ENCODE results near the gene GOT1. TPM values are rescaled to one million over a fixed set of nuclear protein-coding genes. Genes with fewer than 3 reads are reported as not detected.

The GOT1 gene
- polyA plus RNA-seq, 1 experiment: 34.5 TPM

DNA sequence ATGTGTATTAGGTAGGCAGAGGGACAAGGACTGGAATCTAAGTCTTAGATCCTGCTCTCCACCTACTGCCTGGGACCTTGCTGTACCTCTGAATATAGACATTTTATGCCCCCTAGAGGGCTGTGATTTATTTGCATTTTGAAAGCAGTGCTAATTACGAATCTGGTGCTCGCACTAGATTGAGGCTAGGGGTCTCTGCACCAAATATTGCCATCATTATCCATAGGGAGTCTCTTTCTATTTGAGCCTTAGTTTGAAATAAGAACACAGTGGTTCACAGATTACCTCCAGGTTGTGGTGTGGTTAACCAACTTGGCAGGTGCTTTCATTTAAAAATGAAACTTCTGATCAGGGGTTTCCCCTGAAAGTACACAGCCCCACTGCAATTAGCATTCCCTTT lies 59.4 kb downstream of the GOT1 start:
- Histone ChIP-seq H3K4me3 (ENCODE audit: low read depth, low read length) (no peak overlapping the region), H3K9me3 (ENCODE audit: control insufficient read depth, insufficient read depth, low read length) (no peaks in the 10 kb centered on the region), H3K27me3 (ENCODE audit: control insufficient read depth, insufficient read depth, low read length) (no peaks in the 10 kb centered on the region), H3K27ac (ENCODE audit: low read depth, low read length) (no peak overlapping the region)
- DNase-seq (ENCODE audit: low read depth, low spot score): no peak
- TF ChIP-seq CTCF (IDR thresholded peaks at IDR 0.05; ENCODE audit: low read depth, low read length): peak; percentile 38; the same call in 1 of the 2 replicates
- POLR2A ChIA-PET: no interaction called here
- CTCF ChIA-PET: interaction anchor here (0.5 kb wide), 1 partner anchor 962 kb away, joined by 4 read pairs; no protein-coding TSS in a partner anchor

- CTCF ChIA-PET: interaction anchor here (0.5 to 1.1 kb wide), 2 partner anchors 15 to 188 kb away, joined by 3 read pairs; no protein-coding TSS in a partner anchor
Observed at GRCh38 chr10:99369551-99369950, 60.9 kb downstream of the GOT1 start.

GRCh38 chr10:99369126-99369525 lies 61.3 kb downstream of the GOT1 start:
- ChIA-PET CTCF (interaction anchor here (0.5 to 1.1 kb wide), 2 partner anchors 14 to 188 kb away, joined by 3 read pairs; no protein-coding TSS in a partner anchor), POLR2A (no interaction called here)
- H3K4me3 ChIP-seq (ENCODE audit: low read depth, low read length): no peak overlapping the region
- DNase-seq (ENCODE audit: low read depth, low spot score): no peak
- H3K9me3 ChIP-seq (ENCODE audit: control insufficient read depth, insufficient read depth, low read length): no peaks in the 10 kb centered on the region
- no peak for TF ChIP-seq CTCF (IDR thresholded peaks at IDR 0.05; ENCODE audit: low read depth, low read length)
- no peaks in the 10 kb centered on the region for H3K27me3 ChIP-seq (ENCODE audit: control insufficient read depth, insufficient read depth, low read length)
- H3K27ac ChIP-seq (ENCODE audit: low read depth, low read length): no peak overlapping the region

More at GRCh38 chr10:99369551-99369950, 60.9 kb downstream of the GOT1 start:
- H3K9me3 ChIP-seq (ENCODE audit: control insufficient read depth, insufficient read depth, low read length): no peaks in the 10 kb centered on the region
- POLR2A ChIA-PET: no interaction called here
- no peak overlapping the region for H3K4me3 ChIP-seq (ENCODE audit: low read depth, low read length)
- H3K27me3 ChIP-seq (ENCODE audit: control insufficient read depth, insufficient read depth, low read length): no peaks in the 10 kb centered on the region
- no peak for DNase-seq (ENCODE audit: low read depth, low spot score)
- H3K27ac ChIP-seq (ENCODE audit: low read depth, low read length): no peak overlapping the region
- TF ChIP-seq CTCF (IDR thresholded peaks at IDR 0.05; ENCODE audit: low read depth, low read length): no peak

GRCh38 chr10:99368646-99369045 lies 61.8 kb downstream of the GOT1 start:
- ChIA-PET CTCF (interaction anchor here (1.1 kb wide), 1 partner anchor 14 kb away, joined by 3 read pairs; no protein-coding TSS in a partner anchor), POLR2A (no interaction called here)
- H3K9me3 ChIP-seq (ENCODE audit: control insufficient read depth, insufficient read depth, low read length): no peaks in the 10 kb centered on the region
- no peak overlapping the region for H3K27ac ChIP-seq (ENCODE audit: low read depth, low read length)
- H3K27me3 ChIP-seq (ENCODE audit: control insufficient read depth, insufficient read depth, low read length): no peaks in the 10 kb centered on the region
- no peak overlapping the region for H3K4me3 ChIP-seq (ENCODE audit: low read depth, low read length)
- TF ChIP-seq CTCF (IDR thresholded peaks at IDR 0.05; ENCODE audit: low read depth, low read length): no peak
- DNase-seq (ENCODE audit: low read depth, low spot score): no peak

GRCh38 chr10:99366666-99367065 lies 63.8 kb downstream of the GOT1 start:
- Histone ChIP-seq H3K9me3 (ENCODE audit: control insufficient read depth, insufficient read depth, low read length) (no peaks in the 10 kb centered on the region), H3K27me3 (ENCODE audit: control insufficient read depth, insufficient read depth, low read length) (no peaks in the 10 kb centered on the region), H3K4me3 (ENCODE audit: low read depth, low read length) (no peak overlapping the region), H3K27ac (ENCODE audit: low read depth, low read length) (no peak overlapping the region)
- CTCF ChIA-PET: no interaction called here
- no peak for TF ChIP-seq CTCF (IDR thresholded peaks at IDR 0.05; ENCODE audit: low read depth, low read length)
- no peak for DNase-seq (ENCODE audit: low read depth, low spot score)
- POLR2A ChIA-PET: no interaction called here
